Progenitor cell of endocrine pancreas (in vitro differentiated cells): ENCODE results near the gene DLGAP4. TPM values are rescaled to one million over a fixed set of nuclear protein-coding genes. Genes with fewer than 3 reads are reported as not detected.
A peak's percentile ranks its signal among the peaks of the same experiment; 100 is the strongest.

Source experiments
- DNase-seq: peaks from one replicate; pipeline ENCODE4 v3.0.0; 2021; ENCODE audit warnings: low spot score; ENCODE audit not compliant: unreplicated experiment
- H3K27ac Mint-ChIP-seq: 2 replicates; pipeline ENCODE4 v1.8.0; 2021; ENCODE audit warnings: mild to moderate bottlenecking, moderate library complexity, mixed read lengths
- H3K27me3 Mint-ChIP-seq: 2 replicates; pipeline ENCODE4 v1.8.0; 2021; ENCODE audit warnings: mixed read lengths
- H3K36me3 Mint-ChIP-seq: 2 replicates; pipeline ENCODE4 v1.8.0; 2022; ENCODE audit warnings: mixed read lengths; ENCODE audit not compliant: insufficient read depth
- H3K4me1 Mint-ChIP-seq: 2 replicates; pipeline ENCODE4 v1.8.0; 2021; ENCODE audit warnings: low read depth, mixed read lengths
- H3K4me3 Mint-ChIP-seq: 2 replicates; pipeline ENCODE4 v1.8.0; 2021; ENCODE audit warnings: low read depth, mild to moderate bottlenecking, moderate library complexity, mixed read lengths
- H3K9me3 Mint-ChIP-seq: 2 replicates; pipeline ENCODE4 v1.8.0; 2021; ENCODE audit warnings: low read depth, mixed read lengths
- CTCF ChIP-seq: fragments of 200-600 bp; sonication (generic); IDR thresholded peaks from one replicate; pipeline ENCODE4 v1.5.0; 2021; ENCODE audit warnings: antibody characterized with exemption, mild to moderate bottlenecking; ENCODE audit not compliant: unreplicated experiment
- total RNA-seq: library from RNA; stranded (reverse); gene quantifications from 2 replicates; pipeline ENCODE4 v1.2.1, GENCODE V29; 2021

Gene DLGAP4
- total RNA-seq, 1 donor from 2014 or later: 109 TPM

- Mint-ChIP-seq H3K27me3 (no peaks in the 10 kb centered on the region), H3K36me3 (peaks cover 21% of the 10 kb centered on the region), H3K9me3 (no peaks in the 10 kb centered on the region), H3K27ac (no peak overlapping the region), H3K4me3 (no peak overlapping the region), H3K4me1 (no peaks in the 10 kb centered on the region)
- DNase-seq: no peak
- no peak for TF ChIP-seq CTCF
Measured at GRCh38 chr20:36525620-36526365, 219.7 kb downstream of the DLGAP4 start.

GRCh38 chr20:36526521-36527011, 220.4 kb downstream of the DLGAP4 start:
- Mint-ChIP-seq H3K27me3 (no peaks in the 10 kb centered on the region), H3K9me3 (no peaks in the 10 kb centered on the region), H3K4me3 (no peak overlapping the region), H3K36me3 (peaks cover 18% of the 10 kb centered on the region), H3K27ac (no peak overlapping the region), H3K4me1 (no peaks in the 10 kb centered on the region)
- no peak for TF ChIP-seq CTCF
- no peak for DNase-seq

GRCh38 chr20:36527331-36528125, 221.4 kb downstream of the DLGAP4 start:
- no peak overlapping the region for H3K4me3 Mint-ChIP-seq
- no peak for DNase-seq
- peak overlapping the region; percentile 22 for H3K27ac Mint-ChIP-seq
- peaks cover 14% of the 10 kb centered on the region for H3K36me3 Mint-ChIP-seq
- no peaks in the 10 kb centered on the region for H3K27me3 Mint-ChIP-seq
- H3K4me1 Mint-ChIP-seq: no peaks in the 10 kb centered on the region
- H3K9me3 Mint-ChIP-seq: no peaks in the 10 kb centered on the region
- TF ChIP-seq CTCF: no peak

- no peak for TF ChIP-seq CTCF
- no peak overlapping the region for H3K27ac Mint-ChIP-seq
- no peaks in the 10 kb centered on the region for H3K4me1 Mint-ChIP-seq
- no peak overlapping the region for H3K4me3 Mint-ChIP-seq
- peaks cover 14% of the 10 kb centered on the region for H3K36me3 Mint-ChIP-seq
- no peaks in the 10 kb centered on the region for H3K9me3 Mint-ChIP-seq
- H3K27me3 Mint-ChIP-seq: no peaks in the 10 kb centered on the region
- DNase-seq: no peak
Measured at GRCh38 chr20:36528176-36528874, 222.2 kb downstream of the DLGAP4 start.

- Mint-ChIP-seq H3K27me3 (no peaks in the 10 kb centered on the region), H3K4me3 (no peak overlapping the region), H3K27ac (peak overlapping the region; percentile 27)
Measured at GRCh38 chr20:36528875-36529417, 222.8 kb downstream of the DLGAP4 start.

More at GRCh38 chr20:36528875-36529417, 222.8 kb downstream of the DLGAP4 start:
- Mint-ChIP-seq H3K36me3 (peaks cover 13% of the 10 kb centered on the region), H3K4me1 (no peaks in the 10 kb centered on the region), H3K9me3 (no peaks in the 10 kb centered on the region)
- DNase-seq: no peak
- TF ChIP-seq CTCF: no peak
